ENCODE data around the gene TTYH2. TPM values are rescaled to one million over a fixed set of nuclear protein-coding genes. Genes with fewer than 3 reads are reported as not detected.

Gene TTYH2
- total RNA-seq, 1 experiment from 2014 or later = 4.5 TPM

DNA sequence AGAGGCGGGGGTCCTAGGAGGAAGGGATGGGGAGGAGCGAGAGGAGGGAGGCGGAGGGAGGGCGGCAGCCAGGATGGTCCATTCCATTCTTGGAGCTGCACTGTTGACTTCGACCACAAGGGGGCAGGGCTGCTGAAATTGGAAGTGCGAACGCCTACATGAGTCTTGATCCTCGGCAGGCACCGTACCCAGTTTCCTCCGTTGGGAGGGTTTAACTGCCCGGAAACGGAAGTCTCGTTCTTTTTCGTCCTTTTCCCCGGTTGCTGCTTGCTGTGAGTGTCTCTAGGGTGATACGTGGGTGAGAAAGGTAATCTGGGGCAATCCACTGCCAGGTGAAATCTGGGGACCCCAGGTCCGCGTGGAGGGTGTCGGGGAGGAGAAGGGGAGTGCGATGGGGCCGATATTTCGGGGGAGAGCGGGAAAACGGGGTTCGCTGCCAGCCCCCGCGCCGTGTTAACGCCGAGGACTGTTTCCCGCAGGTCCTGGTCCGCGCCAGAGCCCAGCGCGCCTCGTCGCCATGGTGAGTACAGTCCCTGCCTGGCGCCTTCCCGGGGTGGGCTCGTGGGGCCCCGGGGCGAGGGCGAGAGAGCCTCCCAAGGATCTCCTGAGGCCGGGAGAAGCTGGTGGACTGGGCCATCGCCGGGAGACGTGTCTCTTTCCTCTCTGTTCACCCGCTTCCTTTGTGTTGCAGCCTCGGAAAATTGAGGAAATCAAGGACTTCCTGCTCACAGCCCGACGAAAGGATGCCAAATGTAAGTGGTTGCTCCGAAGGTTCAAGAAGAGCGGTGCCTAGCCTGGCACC lies 9.7 kb upstream of the TTYH2 start, which contains the start of gene RPL38:
Gene RPL38, plus strand, starts transcription at position 240 of the 802 bp plus-strand sequence. Its CDS starts 278 bp downstream, at position 518.
- H3K36me3 Mint-ChIP-seq = peaks cover 40% of the 10 kb centered on the region
- no peaks in the 10 kb centered on the region for H3K9me3 Mint-ChIP-seq
- peaks cover 24% of the 10 kb centered on the region for H3K27me3 Mint-ChIP-seq (ENCODE audit: low read depth)
- peak; percentile 98 for DNase-seq (ENCODE audit: low spot score)
- H3K4me3 Mint-ChIP-seq = peak within 1 kb of the TSS; percentile 100
- ChIA-PET POLR2A (interaction anchor here (1.0 kb wide), 1 partner anchor 10 kb away, joined by 7 read pairs; the partner anchor contains the start of gene TTYH2), CTCF (interaction anchor here (0.6 to 2.9 kb wide), 13 partner anchors 9 to 114 kb away, joined by 3 to 15 read pairs (median 5); partner anchors contain the start of gene TTYH2)
- peak; percentile 80 for ATAC-seq
- H3K4me1 Mint-ChIP-seq = peaks cover 40% of the 10 kb centered on the region
- peak within 1 kb of the TSS; percentile 99 for H3K27ac Mint-ChIP-seq
- TF ChIP-seq, protein P1, sequence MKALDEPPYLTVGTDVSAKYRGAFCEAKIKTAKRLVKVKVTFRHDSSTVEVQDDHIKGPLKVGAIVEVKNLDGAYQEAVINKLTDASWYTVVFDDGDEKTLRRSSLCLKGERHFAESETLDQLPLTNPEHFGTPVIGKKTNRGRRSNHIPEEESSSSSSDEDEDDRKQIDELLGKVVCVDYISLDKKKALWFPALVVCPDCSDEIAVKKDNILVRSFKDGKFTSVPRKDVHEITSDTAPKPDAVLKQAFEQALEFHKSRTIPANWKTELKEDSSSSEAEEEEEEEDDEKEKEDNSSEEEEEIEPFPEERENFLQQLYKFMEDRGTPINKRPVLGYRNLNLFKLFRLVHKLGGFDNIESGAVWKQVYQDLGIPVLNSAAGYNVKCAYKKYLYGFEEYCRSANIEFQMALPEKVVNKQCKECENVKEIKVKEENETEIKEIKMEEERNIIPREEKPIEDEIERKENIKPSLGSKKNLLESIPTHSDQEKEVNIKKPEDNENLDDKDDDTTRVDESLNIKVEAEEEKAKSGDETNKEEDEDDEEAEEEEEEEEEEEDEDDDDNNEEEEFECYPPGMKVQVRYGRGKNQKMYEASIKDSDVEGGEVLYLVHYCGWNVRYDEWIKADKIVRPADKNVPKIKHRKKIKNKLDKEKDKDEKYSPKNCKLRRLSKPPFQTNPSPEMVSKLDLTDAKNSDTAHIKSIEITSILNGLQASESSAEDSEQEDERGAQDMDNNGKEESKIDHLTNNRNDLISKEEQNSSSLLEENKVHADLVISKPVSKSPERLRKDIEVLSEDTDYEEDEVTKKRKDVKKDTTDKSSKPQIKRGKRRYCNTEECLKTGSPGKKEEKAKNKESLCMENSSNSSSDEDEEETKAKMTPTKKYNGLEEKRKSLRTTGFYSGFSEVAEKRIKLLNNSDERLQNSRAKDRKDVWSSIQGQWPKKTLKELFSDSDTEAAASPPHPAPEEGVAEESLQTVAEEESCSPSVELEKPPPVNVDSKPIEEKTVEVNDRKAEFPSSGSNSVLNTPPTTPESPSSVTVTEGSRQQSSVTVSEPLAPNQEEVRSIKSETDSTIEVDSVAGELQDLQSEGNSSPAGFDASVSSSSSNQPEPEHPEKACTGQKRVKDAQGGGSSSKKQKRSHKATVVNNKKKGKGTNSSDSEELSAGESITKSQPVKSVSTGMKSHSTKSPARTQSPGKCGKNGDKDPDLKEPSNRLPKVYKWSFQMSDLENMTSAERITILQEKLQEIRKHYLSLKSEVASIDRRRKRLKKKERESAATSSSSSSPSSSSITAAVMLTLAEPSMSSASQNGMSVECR (CRISPR knock-in tag; IDR thresholded peaks at IDR 0.05; ENCODE audit: borderline replicate concordance) = no peak; the same call in 1 of the 2 replicates
- TF ChIP-seq, protein P2, sequence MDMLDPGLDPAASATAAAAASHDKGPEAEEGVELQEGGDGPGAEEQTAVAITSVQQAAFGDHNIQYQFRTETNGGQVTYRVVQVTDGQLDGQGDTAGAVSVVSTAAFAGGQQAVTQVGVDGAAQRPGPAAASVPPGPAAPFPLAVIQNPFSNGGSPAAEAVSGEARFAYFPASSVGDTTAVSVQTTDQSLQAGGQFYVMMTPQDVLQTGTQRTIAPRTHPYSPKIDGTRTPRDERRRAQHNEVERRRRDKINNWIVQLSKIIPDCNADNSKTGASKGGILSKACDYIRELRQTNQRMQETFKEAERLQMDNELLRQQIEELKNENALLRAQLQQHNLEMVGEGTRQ (CRISPR knock-in tag; IDR thresholded peaks at IDR 0.05) = no peak
- TF ChIP-seq, protein P3, sequence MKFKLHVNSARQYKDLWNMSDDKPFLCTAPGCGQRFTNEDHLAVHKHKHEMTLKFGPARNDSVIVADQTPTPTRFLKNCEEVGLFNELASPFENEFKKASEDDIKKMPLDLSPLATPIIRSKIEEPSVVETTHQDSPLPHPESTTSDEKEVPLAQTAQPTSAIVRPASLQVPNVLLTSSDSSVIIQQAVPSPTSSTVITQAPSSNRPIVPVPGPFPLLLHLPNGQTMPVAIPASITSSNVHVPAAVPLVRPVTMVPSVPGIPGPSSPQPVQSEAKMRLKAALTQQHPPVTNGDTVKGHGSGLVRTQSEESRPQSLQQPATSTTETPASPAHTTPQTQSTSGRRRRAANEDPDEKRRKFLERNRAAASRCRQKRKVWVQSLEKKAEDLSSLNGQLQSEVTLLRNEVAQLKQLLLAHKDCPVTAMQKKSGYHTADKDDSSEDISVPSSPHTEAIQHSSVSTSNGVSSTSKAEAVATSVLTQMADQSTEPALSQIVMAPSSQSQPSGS (CRISPR knock-in tag; IDR thresholded peaks at IDR 0.05; ENCODE audit: borderline replicate concordance, low read depth) = no peak
- TF ChIP-seq, protein P4, sequence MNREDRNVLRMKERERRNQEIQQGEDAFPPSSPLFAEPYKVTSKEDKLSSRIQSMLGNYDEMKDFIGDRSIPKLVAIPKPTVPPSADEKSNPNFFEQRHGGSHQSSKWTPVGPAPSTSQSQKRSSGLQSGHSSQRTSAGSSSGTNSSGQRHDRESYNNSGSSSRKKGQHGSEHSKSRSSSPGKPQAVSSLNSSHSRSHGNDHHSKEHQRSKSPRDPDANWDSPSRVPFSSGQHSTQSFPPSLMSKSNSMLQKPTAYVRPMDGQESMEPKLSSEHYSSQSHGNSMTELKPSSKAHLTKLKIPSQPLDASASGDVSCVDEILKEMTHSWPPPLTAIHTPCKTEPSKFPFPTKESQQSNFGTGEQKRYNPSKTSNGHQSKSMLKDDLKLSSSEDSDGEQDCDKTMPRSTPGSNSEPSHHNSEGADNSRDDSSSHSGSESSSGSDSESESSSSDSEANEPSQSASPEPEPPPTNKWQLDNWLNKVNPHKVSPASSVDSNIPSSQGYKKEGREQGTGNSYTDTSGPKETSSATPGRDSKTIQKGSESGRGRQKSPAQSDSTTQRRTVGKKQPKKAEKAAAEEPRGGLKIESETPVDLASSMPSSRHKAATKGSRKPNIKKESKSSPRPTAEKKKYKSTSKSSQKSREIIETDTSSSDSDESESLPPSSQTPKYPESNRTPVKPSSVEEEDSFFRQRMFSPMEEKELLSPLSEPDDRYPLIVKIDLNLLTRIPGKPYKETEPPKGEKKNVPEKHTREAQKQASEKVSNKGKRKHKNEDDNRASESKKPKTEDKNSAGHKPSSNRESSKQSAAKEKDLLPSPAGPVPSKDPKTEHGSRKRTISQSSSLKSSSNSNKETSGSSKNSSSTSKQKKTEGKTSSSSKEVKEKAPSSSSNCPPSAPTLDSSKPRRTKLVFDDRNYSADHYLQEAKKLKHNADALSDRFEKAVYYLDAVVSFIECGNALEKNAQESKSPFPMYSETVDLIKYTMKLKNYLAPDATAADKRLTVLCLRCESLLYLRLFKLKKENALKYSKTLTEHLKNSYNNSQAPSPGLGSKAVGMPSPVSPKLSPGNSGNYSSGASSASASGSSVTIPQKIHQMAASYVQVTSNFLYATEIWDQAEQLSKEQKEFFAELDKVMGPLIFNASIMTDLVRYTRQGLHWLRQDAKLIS (CRISPR knock-in tag; IDR thresholded peaks at IDR 0.05; ENCODE audit: borderline replicate concordance) = no peak
- TF ChIP-seq, protein P5, sequence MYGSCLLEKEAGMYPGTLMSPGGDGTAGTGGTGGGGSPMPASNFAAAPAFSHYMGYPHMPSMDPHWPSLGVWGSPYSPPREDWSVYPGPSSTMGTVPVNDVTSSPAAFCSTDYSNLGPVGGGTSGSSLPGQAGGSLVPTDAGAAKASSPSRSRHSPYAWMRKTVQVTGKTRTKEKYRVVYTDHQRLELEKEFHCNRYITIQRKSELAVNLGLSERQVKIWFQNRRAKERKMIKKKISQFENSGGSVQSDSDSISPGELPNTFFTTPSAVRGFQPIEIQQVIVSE (CRISPR knock-in tag; IDR thresholded peaks at IDR 0.05; ENCODE audit: borderline replicate concordance) = no peak
- TF ChIP-seq, protein P6, sequence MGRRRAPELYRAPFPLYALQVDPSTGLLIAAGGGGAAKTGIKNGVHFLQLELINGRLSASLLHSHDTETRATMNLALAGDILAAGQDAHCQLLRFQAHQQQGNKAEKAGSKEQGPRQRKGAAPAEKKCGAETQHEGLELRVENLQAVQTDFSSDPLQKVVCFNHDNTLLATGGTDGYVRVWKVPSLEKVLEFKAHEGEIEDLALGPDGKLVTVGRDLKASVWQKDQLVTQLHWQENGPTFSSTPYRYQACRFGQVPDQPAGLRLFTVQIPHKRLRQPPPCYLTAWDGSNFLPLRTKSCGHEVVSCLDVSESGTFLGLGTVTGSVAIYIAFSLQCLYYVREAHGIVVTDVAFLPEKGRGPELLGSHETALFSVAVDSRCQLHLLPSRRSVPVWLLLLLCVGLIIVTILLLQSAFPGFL (CRISPR knock-in tag; IDR thresholded peaks at IDR 0.05; ENCODE audit: borderline replicate concordance) = peak; percentile 28; the same call in 1 of the 2 replicates
- no peak for TF ChIP-seq ZNF423 (CRISPR knock-in tag; IDR thresholded peaks at IDR 0.05)
- TF ChIP-seq IRF2 (CRISPR knock-in tag; IDR thresholded peaks at IDR 0.05; ENCODE audit: borderline replicate concordance, low read depth) = no peak
- no peak for TF ChIP-seq MYBL2 (CRISPR knock-in tag; IDR thresholded peaks at IDR 0.05)
- TF ChIP-seq ZNF263 (CRISPR knock-in tag; IDR thresholded peaks at IDR 0.05; ENCODE audit: low read depth) = peak; percentile 83
- peak; percentile 81 for TF ChIP-seq GABPB1 (CRISPR knock-in tag; IDR thresholded peaks at IDR 0.05)
- TF ChIP-seq, protein P7, sequence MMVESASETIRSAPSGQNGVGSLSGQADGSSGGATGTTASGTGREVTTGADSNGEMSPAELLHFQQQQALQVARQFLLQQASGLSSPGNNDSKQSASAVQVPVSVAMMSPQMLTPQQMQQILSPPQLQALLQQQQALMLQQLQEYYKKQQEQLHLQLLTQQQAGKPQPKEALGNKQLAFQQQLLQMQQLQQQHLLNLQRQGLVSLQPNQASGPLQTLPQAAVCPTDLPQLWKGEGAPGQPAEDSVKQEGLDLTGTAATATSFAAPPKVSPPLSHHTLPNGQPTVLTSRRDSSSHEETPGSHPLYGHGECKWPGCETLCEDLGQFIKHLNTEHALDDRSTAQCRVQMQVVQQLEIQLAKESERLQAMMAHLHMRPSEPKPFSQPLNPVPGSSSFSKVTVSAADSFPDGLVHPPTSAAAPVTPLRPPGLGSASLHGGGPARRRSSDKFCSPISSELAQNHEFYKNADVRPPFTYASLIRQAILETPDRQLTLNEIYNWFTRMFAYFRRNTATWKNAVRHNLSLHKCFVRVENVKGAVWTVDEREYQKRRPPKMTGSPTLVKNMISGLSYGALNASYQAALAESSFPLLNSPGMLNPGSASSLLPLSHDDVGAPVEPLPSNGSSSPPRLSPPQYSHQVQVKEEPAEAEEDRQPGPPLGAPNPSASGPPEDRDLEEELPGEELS (CRISPR knock-in tag; IDR thresholded peaks at IDR 0.05) = peak; percentile 70; the same call in 1 of the 2 replicates
- peak; percentile 17 for TF ChIP-seq SMAD3 (CRISPR knock-in tag; IDR thresholded peaks at IDR 0.05; ENCODE audit: borderline replicate concordance)
- peak; percentile 86 for TF ChIP-seq NFATC4 (CRISPR knock-in tag; IDR thresholded peaks at IDR 0.05)
- TF ChIP-seq ZNF416 (CRISPR knock-in tag; IDR thresholded peaks at IDR 0.05) = peak; percentile 71; the same call in 1 of the 2 replicates
- no peak for TF ChIP-seq ZNF138 (CRISPR knock-in tag; conservative IDR thresholded peaks at IDR 0.05)
- TF ChIP-seq, protein P8, sequence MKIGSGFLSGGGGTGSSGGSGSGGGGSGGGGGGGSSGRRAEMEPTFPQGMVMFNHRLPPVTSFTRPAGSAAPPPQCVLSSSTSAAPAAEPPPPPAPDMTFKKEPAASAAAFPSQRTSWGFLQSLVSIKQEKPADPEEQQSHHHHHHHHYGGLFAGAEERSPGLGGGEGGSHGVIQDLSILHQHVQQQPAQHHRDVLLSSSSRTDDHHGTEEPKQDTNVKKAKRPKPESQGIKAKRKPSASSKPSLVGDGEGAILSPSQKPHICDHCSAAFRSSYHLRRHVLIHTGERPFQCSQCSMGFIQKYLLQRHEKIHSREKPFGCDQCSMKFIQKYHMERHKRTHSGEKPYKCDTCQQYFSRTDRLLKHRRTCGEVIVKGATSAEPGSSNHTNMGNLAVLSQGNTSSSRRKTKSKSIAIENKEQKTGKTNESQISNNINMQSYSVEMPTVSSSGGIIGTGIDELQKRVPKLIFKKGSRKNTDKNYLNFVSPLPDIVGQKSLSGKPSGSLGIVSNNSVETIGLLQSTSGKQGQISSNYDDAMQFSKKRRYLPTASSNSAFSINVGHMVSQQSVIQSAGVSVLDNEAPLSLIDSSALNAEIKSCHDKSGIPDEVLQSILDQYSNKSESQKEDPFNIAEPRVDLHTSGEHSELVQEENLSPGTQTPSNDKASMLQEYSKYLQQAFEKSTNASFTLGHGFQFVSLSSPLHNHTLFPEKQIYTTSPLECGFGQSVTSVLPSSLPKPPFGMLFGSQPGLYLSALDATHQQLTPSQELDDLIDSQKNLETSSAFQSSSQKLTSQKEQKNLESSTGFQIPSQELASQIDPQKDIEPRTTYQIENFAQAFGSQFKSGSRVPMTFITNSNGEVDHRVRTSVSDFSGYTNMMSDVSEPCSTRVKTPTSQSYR (CRISPR knock-in tag; IDR thresholded peaks at IDR 0.05) = 0 out of 2 replicates have a peak, but pooled peaks have one; percentile 14

Measured in WTC11 (cell line).